HG03097 (cell line): ENCODE measurements around the gene CRLF1.
"Not testable (repeated sequence)": the region's sequence is repeated elsewhere in the genome, so short reads cannot be mapped to it uniquely, and the experiment has no call there.

Source experiments
- ATAC-seq: cut with Tn5 transposase; IDR thresholded peaks from one replicate; pipeline ENCODE4 v1.9.1; 2021; ENCODE audit not compliant: unreplicated experiment, low FRiP score

CRLF1 gene

GRCh38 chr19:18594096-18594823 lies 12.3 kb downstream of the CRLF1 start:
- ATAC-seq: no peak

DNA sequence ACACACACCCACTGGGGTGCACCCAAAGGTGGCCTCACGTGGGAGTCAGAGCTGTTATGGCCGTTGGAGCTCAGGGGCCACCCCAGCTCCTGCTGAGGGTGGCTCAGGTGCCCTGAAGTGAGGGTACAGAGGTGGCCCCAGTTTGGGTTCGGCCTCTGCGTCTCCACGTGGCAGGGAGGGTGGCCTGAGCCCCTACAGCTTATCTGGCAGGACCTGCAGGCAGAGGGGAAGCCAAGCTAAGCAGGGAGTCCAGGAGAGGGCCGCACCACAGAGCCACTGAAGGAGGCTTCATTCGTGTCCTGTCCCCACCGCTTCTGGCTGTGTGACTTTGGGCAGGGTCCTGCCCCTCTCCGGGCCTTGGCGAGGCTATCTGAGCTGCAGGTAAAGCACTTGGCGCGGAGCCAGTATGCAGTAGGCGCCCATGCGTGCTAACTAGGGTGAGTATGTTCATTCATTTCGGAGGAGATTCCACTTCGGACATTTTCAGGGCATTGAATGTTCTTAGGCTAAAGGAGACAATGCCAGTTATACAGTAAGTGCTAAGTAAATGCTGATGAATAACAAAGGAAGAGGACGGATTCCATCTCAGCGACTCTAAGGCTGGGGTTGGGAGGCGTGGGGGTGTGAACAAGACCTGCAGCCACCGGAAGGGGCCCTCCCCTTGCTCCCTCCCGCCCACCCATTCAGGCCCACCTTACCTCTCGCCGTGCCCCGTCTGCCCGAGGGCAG lies 13.1 kb downstream of the CRLF1 start:
- ATAC-seq: no peak

- ATAC-seq: not testable (repeated sequence)
Observed at GRCh38 chr19:18592732-18593131, 13.9 kb downstream of the CRLF1 start.

DNA sequence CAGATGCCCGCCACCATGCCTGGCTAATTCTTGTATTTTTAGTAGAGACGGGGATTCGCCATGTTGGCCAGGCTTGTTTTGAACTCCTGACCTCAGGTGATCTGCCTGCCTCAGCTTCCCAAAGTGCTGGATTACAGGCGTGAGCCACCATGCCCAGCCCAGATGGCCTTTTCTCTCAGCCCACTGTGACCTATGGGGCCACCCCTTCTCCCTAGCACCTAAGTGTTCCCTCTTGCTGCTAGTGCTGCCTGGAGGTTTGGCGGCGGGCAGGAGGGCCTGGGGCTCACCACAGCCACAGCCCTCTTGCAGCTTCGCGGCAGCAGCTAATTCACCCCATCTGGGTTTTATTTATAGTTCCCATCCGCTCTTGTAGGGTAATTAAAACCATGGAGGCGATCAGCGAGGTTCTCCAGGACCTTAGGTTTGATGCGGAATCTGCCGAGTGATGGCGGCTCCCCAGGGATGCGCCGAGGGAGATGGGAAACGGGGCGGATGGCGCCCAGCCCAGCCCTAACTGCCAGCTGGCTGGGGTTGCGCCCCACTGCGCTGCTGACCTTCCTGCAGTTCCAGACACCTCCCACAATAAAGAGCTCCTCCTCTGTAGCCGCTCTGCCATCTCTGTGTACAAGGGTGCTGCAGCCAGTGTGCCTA lies 14.7 kb downstream of the CRLF1 start:
- no peak for ATAC-seq

- no peak for ATAC-seq
Observed at GRCh38 chr19:18590273-18591272, 16.0 kb downstream of the CRLF1 start.

DNA sequence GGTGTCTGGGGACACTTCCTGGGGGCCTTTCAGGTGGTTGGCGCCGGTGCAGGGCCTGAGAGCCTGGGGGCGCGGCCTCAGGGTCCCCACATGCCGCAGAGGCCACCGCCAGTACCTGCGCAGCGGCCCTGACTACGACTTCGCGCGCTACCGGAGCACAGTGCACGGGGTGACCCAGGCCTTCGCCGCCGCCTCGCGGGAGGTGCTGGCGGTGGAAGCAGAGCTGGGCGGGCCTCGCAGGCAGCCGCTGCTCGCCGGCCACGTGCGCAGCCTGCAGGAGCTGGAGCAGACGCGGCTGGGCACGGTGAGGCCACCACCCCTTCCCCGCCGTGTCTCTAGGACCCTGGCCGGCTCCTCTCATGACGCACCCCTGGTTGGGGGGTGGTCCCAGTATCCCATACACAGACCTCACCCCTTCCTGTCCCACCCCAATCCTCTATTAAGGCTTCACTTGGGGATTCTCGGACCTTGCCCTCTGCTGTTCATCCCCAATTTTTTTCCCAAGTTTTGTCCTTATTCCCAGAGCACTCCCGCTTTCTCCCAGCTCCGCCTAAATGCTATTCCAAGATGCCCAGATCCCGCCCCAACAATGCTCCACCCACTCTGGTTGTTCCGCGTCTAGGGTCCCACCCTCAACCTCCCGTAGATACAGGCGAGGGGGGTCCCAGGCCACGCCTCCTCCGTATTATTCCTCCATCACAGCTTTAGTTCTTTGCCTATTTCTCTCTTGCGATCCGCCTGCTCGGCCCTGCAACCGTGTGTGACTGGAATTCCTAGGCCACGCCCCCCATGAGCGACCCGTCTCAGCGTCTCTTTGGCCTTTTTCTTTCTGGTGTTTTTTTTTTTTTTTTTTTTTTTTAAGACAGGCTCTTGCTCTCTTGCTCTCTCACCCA lies 17.0 kb downstream of the CRLF1 start:
- ATAC-seq: peak; percentile 20

DNA sequence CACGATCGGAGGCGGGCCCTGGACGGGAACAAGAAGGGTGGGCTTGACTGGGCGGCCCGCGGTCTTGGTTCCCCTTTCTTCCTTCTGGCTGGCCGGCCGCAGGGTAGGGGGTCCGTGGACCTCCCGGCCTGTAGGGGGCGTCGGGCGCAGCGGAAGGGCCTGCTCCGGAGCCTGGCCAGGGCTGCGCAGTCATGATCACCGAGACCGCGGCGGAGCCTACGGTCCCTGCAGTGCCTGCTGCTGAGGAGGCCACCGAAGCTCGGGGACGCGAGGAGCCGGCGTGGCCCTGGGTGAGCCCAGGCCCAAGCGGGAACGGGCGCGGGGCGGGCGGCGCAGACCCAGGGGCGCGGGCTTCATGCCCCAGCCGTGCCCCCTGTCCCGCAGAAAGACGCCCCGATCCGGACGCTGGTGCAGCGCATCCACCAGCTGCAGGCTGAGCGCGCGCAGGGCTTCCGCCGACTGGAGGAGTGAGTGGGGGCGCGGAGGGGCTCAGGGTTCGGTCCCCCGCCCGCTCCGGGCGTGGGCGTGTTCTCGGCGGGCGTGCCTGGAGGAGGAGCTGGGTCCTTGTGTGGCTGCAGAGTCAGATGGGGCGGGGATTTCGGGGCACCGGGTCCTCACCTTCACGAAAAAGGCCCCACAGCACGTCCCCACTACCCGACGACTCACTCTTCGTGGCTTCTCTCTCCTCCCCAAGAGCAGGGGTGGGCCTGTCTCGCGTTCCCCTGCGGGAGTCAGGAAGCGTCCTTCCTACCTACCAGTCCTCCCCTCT lies 17.8 kb downstream of the CRLF1 start, which contains the start of gene REX1BD:
Gene REX1BD (plus strand): TSS at position 188 of the 769 bp plus-strand sequence. CDS start 4 bp downstream, at position 192.
- peak; percentile 74 for ATAC-seq

DNA sequence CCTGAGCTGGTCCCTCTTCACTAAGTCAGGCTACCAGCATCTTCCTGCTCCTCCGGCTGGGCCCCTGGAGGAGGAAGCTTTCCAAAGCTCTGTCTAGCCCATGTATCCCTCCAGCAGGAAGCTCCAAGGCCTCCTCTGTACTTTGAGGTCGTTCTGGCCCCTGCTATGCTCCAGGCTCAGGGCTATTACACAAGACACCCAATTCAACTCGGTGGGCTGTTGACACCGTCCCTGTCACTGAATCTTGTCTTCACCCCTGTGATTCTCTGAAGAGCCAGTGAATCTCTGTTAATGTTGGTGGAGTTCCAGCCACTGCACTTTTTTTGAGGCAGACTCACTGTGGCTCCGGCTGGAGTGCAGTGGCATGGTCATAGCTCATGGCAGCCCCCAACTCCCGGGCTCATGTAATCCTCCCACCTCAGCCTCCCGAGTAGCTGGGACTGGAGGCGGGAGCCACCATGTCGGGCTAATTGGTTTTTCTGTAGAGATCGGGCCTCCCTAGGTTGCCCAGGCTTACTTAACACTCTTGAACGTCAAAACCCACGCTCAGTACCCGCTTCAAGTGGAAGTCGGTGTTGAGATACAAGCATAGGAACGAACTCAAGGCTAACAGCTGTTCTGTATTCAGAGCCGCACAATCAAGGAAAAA lies 18.5 kb downstream of the CRLF1 start:
- no peak for ATAC-seq

DNA sequence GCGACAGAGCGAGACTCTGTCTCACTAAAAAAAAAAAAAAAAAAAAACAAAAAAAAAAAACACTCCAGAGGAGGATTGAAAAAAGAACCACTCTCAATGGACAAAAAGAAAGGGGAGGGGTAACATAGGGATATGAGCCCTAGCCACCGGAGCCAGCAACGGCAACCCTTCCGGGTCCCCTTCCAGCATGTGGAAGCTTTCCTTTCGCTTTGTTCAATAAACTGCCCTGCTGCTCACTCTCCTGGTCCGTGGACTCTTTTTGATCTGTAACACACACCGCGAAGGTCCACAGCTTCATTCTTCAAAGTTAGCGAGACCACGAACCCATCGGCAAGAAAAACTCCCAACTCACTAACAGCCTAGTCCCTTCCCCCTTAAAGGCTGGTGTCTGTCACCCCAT lies 19.0 kb downstream of the CRLF1 start:
- ATAC-seq: no peak

GRCh38 chr19:18586306-18586705 lies 20.3 kb downstream of the CRLF1 start:
- no peak for ATAC-seq

DNA sequence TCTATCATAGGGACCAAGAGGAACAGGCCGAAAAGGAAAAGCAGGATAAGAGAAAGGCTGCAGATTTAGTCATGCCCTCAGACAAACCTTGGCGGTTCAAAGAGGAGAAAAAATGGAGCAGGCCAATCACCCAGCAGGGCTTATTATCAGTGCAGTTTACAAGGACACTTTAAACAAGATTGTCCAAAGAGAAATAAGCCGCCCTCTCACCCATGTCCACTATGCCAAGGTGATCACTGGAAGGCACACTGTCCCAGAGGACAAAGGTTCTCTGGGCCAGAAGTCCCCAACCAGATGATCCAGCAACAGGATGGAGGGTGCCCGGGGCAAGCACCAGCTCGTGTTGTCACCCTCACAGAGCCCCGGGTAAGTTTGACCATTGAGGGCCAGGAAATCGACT lies 26.3 kb downstream of the CRLF1 start:
- no peak for ATAC-seq

GRCh38 chr19:18577365-18577914 lies 29.2 kb downstream of the CRLF1 start:
- ATAC-seq: no peak

GRCh38 chr19:18576383-18576782 lies 30.2 kb downstream of the CRLF1 start:
- no peak for ATAC-seq

DNA sequence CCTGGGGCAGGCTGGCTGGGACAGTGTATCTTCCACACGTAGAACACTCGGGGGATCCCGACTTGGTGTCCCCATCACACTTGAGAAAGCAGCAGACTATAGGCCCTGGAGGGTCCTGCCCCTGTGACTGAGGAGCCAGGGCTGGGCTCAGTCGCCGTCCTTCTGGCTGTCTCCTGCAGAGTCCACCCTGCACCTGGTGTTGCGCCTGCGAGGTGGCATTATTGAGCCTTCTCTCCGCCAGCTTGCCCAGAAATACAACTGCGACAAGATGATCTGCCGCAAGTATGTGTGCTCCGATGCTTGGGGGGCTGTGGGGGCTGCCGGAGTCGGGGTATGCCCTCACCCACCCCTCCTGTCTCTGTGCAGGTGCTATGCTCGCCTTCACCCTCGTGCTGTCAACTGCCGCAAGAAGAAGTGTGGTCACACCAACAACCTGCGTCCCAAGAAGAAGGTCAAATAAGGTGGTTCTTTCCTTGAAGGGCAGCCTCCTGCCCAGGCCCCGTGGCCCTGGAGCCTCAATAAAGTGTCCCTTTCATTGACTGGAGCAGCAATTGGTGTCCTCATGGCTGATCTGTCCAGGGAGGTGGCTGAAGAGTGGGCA lies 31.8 kb downstream of the CRLF1 start:
- ATAC-seq: no peak

GRCh38 chr19:18571564-18572344 lies 34.8 kb downstream of the CRLF1 start, which contains the start of gene UBA52:
TSS of gene UBA52 (plus strand) at chr19:18571857. CDS start at chr19:18573301, 1,444 bp downstream.
- peak; percentile 90 for ATAC-seq

DNA sequence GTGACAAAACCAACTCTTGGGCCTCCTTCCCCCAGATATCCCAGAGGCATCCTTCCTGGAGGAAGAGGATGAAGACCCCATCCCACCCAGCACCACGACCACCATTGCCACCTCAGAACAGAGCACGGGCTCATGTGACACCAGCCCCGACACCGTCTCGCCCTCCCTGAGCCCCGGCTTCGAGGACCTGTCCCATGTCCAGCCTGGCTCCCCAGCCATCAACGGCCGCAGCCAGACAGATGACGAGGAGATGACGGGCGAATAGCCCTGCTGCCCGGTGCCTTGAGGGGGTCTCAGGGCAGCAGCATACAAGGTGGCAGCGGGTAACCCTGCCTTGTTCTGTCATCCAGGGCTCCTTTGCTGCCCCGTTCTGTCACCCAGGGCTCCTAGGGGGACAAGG lies 38.2 kb downstream of the CRLF1 start:
- no peak for ATAC-seq

DNA sequence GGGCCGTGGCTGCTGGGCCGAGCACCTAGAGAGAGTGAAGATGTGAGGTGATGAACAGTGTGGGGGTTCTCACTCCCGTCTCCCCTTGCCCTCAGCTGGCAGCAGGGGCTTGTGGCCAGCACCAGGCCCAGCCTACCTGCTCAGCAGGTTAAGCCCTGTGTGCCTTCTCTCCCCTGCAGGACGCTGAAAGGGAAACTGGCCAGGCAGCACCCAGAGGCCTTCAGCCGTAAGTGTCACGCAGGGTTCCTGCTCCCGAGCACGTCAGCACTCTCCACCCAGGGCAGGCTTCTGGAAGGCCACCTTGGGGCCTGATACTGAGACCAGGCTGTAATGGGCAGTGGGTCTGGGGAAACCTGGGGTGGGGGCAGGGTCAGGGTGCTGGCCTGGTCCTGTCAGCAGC lies 39.6 kb downstream of the CRLF1 start:
- no peak for ATAC-seq
